PC-9 (cell line): Measurements from ENCODE around the gene DHODH.

ENCODE experiments used
- CTCF ChIP-seq: fragments of 200-600 bp; sonication (generic); conservative IDR thresholded peaks from 2 replicates; pipeline ENCODE4 v1.6.1; 2017; ENCODE audit warnings: mixed run types, antibody characterized with exemption, mild to moderate bottlenecking, moderate library complexity
- EZH2 ChIP-seq: fragments of 200-600 bp; sonication (generic); IDR thresholded peaks from 2 replicates; pipeline ENCODE4 v1.8.0; 2017; ENCODE audit warnings: antibody characterized with exemption, low read depth

DNA sequence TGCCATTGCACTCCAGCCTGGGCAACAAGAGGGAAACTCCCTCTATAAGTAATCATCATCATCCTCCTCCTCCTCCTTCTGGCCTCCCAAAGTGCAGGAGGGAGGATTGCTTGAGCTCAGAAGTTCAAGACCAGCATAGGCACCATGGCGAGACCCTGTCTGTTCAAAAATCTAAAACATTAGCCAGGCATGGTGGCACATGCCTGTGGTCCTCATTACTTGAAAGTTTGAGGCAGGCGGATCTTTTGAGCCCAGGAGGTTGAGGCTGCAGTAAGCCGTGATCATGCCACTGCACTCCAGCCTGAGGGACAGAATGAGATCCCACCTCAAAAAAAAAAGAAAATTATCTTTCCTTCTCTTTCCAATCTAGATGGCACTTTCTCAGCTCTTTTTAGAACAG lies 36.2 kb upstream of the DHODH start:
- TF ChIP-seq CTCF (no peak), EZH2 (no peak)
